HG02588 (cell line): ENCODE measurements around the gene UBQLN1.
"Not testable (repeated sequence)": the region's sequence is repeated elsewhere in the genome, so short reads cannot be mapped to it uniquely, and the experiment has no call there.

ENCODE experiments used
- ATAC-seq: cut with Tn5 transposase; IDR thresholded peaks from one replicate; pipeline ENCODE4 v1.9.1; 2021; ENCODE audit warnings: mild to moderate bottlenecking, moderate library complexity; ENCODE audit not compliant: unreplicated experiment

UBQLN1 gene

GRCh38 chr9:83636813-83637212 is 70.9 kb downstream of the UBQLN1 start:
- ATAC-seq = no peak

DNA sequence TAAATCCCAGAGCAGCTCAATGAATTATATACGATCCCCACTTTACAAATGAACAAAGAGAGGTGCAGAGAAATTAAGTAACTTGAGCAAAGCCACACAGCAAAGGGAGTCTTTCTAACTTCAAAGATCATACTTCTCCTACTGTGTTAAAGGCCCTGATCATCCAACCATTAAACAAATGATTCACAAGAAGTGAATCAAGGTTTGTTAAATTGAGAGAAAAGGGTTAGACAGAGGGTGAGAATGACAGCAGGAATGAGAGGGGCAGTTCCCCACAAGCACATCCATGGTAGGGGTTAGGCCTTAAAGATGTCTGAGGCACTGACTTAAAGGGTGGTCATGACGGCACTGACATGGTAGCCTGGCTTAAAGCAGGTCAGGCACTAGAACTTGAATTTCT is 74.1 kb downstream of the UBQLN1 start:
- ATAC-seq = no peak

GRCh38 chr9:83633255-83633654 is 74.5 kb downstream of the UBQLN1 start:
- no peak for ATAC-seq

DNA sequence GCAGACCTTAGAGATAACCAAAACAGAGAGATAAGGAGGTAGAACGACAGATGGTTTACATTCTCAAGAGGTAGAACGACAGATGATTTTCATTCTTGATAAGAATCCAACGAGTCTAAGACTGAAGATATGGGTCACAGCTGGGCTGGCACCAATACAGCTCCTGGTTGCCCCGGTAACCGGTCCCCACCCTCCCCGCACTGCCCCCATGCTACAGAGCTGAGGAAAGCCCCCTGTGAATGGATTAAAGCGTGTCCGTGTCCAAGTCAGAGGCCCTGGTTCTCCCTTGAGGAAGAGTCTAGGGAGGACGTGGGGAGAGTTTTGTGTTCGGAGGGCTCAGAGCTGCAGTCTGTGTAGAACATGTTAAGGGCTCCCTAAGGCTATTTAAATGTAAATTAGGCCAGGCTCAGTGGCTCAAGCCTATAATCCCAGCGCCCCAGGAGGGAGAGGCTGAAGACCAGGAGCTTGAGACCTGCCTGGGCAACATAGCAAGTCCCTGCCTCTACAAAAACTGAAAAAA is 76.8 kb downstream of the UBQLN1 start:
- no peak for ATAC-seq

DNA sequence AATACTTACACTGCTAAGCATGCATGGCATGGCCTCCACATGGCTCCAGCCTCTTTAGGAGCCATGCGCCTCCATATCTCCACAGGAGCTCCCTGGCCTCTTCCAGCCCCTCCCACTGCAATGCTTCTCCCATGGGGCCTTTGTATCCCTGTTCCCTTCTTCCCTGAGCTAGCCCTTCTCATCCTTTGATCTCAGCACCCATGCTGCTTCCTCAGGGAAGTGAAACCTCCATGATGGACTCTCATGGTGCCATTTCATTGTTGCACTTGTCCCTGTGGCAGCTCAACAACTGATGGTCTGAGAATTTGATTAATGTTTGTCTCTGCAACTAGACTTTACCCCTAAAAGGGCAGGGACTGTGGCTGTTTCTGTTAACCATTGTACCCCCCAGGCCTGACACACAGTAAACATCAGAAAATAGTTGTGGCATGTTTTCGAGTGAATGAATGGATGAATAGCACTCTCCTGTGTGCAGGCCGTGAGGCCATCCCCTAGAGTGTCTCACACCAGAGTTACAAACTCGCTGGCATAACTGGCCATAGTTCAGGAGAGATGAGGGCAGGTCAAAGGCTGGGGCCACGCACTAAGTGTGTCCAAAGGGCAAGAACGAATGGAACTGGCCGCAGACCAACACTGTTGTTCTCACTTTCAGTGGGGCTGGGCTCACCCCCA is 78.2 kb downstream of the UBQLN1 start:
- ATAC-seq = no peak

DNA sequence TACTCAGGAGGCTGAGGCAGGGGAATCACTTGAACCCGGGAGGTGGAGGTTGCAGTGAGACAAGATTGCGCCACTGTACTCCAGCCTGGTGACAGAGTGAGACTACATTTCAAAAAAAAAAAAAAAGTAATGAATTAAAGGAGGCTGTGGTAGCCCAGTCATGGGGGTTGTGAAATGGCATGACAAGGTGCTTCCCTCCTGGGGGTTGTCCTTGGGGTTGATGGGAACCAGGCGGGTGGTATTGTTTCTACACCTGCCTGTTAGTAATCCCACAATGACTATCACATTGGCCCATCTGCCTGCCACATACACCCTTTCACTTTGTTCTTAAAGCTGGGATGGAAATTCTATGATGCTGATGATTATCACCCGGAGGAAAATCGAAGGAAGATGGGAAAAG is 79.2 kb downstream of the UBQLN1 start:
- no peak for ATAC-seq

DNA sequence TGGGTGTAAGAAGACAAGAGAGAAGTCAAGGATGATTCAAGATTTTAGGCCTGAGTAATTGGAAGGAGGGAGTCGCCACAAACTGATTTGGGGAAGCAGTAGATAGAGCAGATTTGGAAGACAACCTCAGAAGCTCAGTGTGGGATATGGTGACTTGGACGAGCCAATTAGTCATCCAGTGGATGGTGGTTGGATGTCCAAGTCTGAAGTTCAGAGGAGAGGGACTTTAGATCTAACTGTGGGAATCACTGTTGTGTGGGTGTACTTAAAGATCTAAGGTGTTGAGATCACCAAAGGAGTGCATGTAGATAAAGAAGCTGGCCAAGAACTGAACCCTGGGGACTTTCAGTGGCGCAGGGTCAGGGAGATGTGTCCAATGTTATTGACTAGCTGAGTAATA is 82.6 kb downstream of the UBQLN1 start:
- ATAC-seq = no peak

GRCh38 chr9:83623679-83624076 is 84.1 kb downstream of the UBQLN1 start:
- ATAC-seq = no peak

- peak; percentile 86 for ATAC-seq
Observed at GRCh38 chr9:83622939-83623678, 84.6 kb downstream of the UBQLN1 start, which contains the start of gene IDNK. IDNK (plus strand) TSS chr9:83623143; CDS start chr9:83623172, 29 bp downstream.

DNA sequence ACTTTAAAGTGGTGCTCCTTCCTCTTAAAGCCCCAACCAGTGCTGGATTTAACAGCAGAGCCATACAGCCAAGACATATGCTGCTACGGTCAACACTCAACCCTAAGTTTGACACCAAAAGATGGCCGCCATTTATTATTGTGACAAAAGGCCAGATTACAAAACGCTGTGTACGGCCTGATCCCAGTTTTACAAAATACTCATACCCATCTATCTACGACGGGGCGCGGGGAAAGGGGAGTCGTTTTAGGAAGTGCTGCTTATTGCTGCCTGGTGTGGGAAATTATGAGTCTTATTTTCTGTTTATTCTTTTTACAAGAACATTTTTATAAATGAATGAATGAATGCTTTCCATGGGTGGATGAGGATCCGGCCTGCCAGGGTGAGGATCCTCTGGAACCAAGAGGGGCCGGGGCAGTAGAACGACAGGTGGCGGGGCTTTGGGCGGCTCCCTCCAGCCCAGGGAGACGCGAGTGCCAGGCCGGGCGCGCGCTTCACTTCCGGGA is 85.3 kb downstream of the UBQLN1 start:
- peak; percentile 51 for ATAC-seq

DNA sequence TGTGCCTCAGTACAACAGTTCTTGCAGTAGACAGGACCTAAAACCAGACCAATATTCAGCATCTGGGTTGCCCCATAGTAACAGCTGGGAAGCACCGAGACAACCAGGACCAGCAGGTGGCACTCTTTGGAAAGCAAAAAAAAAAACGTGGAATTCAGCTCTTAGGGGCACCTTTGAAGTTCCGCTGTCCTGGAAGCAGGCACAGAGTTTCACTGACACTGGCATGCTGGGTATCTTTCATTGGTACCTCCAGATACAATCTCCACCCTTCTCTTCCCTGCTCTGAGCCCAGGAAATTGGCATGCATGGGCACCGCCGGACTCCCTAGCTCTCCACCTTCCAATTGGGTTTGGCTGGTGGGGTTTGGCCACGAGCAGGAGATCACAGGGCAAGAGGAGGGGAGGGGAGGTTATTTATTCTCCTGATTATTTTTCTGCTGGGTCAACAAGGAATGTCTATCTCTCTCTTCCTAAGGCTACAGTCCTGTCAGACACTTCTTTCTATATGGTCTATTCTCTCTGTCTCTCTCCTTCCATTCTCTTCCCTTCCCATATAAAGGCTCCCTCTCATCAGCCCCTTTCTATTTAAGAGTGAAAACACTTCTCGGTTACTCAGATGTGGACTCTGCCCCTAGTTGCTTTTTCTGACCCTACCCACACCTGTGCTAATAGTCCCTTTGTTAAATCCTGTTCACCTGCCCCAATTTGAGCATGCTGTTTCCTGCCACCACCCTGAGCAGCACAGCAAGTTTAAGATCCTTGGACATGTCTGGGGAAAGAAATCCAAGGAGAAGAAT is 86.7 kb downstream of the UBQLN1 start:
- ATAC-seq = no peak

DNA sequence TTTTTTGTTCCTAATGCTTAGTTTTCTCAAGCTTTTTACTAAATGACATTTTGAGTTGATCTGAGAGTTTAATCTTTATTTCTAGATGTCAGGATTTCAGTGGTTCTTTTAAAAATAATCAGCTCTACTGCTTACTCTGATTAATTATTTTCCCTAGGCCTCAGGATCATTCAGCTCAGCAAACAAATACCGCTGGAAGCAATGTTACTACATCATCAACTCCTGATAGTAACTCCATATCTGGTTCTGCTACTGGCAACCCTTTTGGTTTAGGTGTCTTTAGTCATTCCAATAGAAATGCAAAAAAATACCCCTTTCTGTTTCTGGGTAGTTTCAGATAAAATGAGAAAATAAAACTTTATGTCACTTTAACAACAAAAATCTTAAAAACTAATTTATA is 90.5 kb downstream of the UBQLN1 start:
- no peak for ATAC-seq

- not testable (repeated sequence) for ATAC-seq
Observed at GRCh38 chr9:83613298-83613697, 94.5 kb downstream of the UBQLN1 start.
